Progenitor cell of endocrine pancreas (in vitro differentiated cells): ENCODE results near the gene TSSK6. TPM values are rescaled to one million over a fixed set of nuclear protein-coding genes. Genes with fewer than 3 reads are reported as not detected.

Source experiments
- DNase-seq: peaks from one replicate; pipeline ENCODE4 v3.0.0; 2021; ENCODE audit warnings: low spot score; ENCODE audit not compliant: unreplicated experiment
- H3K27ac Mint-ChIP-seq: 2 replicates; pipeline ENCODE4 v1.8.0; 2021; ENCODE audit warnings: mild to moderate bottlenecking, moderate library complexity, mixed read lengths
- H3K27me3 Mint-ChIP-seq: 2 replicates; pipeline ENCODE4 v1.8.0; 2021; ENCODE audit warnings: mixed read lengths
- H3K36me3 Mint-ChIP-seq: 2 replicates; pipeline ENCODE4 v1.8.0; 2022; ENCODE audit warnings: mixed read lengths; ENCODE audit not compliant: insufficient read depth
- H3K4me1 Mint-ChIP-seq: 2 replicates; pipeline ENCODE4 v1.8.0; 2021; ENCODE audit warnings: low read depth, mixed read lengths
- H3K4me3 Mint-ChIP-seq: 2 replicates; pipeline ENCODE4 v1.8.0; 2021; ENCODE audit warnings: low read depth, mild to moderate bottlenecking, moderate library complexity, mixed read lengths
- H3K9me3 Mint-ChIP-seq: 2 replicates; pipeline ENCODE4 v1.8.0; 2021; ENCODE audit warnings: low read depth, mixed read lengths
- CTCF ChIP-seq: fragments of 200-600 bp; sonication (generic); IDR thresholded peaks from one replicate; pipeline ENCODE4 v1.5.0; 2021; ENCODE audit warnings: antibody characterized with exemption, mild to moderate bottlenecking; ENCODE audit not compliant: unreplicated experiment
- total RNA-seq: library from RNA; stranded (reverse); gene quantifications from 2 replicates; pipeline ENCODE4 v1.2.1, GENCODE V29; 2021

The TSSK6 gene
- total RNA-seq, 1 donor from 2014 or later, result 3.3 TPM

DNA sequence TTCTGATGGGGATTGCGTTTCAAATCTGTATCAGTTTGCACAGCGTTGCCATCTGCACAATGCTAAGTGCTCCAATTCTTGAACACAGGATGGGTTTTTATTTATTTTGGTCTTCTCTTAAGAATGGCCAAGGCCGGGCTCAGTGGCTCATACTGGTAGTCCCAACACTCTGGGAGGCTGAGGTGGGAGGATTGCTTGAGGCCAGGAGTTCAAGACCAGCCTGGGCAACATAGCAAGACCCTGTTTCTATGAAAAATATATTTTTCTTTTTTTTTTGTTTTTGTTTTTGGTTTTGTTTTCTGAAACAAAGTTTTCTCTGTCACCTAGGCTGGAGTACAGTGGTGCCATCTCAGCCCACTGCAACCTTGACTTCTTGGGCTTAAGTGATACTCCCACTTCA lies 7.8 kb upstream of the TSSK6 start:
- Mint-ChIP-seq H3K27me3 (no peaks in the 10 kb centered on the region), H3K9me3 (no peaks in the 10 kb centered on the region), H3K4me1 (no peaks in the 10 kb centered on the region), H3K27ac (no peak overlapping the region), H3K36me3 (peaks cover 14% of the 10 kb centered on the region), H3K4me3 (no peak overlapping the region)
- no peak for TF ChIP-seq CTCF
- no peak for DNase-seq

DNA sequence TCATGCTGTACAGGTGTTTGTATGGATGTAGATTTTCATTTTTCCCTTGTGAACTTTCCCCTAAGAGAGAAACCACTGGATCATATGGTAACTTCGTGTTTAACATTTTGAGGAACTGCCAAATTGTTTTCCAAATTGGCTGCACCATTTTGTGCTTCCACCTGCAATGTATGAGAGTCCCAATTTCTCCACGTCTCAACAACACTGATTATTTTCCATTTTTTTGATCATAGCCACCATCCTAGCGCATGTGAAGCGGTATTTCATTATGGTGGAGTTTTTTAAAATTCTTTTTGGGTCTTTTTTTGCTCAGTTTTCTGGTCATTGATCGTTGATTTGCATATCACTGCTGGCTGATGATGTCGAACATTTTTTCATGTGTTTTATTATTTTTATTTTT lies 5.6 kb upstream of the TSSK6 start:
- Mint-ChIP-seq H3K4me1 (peaks cover 1% of the 10 kb centered on the region), H3K4me3 (no peak overlapping the region), H3K27ac (no peak overlapping the region), H3K9me3 (no peaks in the 10 kb centered on the region), H3K36me3 (peaks cover 14% of the 10 kb centered on the region), H3K27me3 (no peaks in the 10 kb centered on the region)
- TF ChIP-seq CTCF, result no peak
- no peak for DNase-seq

- H3K27ac Mint-ChIP-seq, result no peak overlapping the region
- peaks cover 14% of the 10 kb centered on the region for H3K36me3 Mint-ChIP-seq
- H3K9me3 Mint-ChIP-seq, result no peaks in the 10 kb centered on the region
- TF ChIP-seq CTCF, result no peak
- H3K4me1 Mint-ChIP-seq, result peaks cover 1% of the 10 kb centered on the region
- H3K4me3 Mint-ChIP-seq, result peak overlapping the region; percentile 92
- DNase-seq, result no peak
- no peaks in the 10 kb centered on the region for H3K27me3 Mint-ChIP-seq
Observed at GRCh38 chr19:19517235-19517619, 1.9 kb upstream of the TSSK6 start.

- H3K4me3 Mint-ChIP-seq, result peak within 1 kb of the TSS; percentile 92
- H3K36me3 Mint-ChIP-seq, result peaks cover 12% of the 10 kb centered on the region
- no peaks in the 10 kb centered on the region for H3K9me3 Mint-ChIP-seq
- TF ChIP-seq CTCF, result peak; percentile 14
- DNase-seq, result peak; percentile 87
- no peaks in the 10 kb centered on the region for H3K27me3 Mint-ChIP-seq
- H3K27ac Mint-ChIP-seq, result peak within 1 kb of the TSS; percentile 95
- H3K4me1 Mint-ChIP-seq, result peaks cover 1% of the 10 kb centered on the region
Observed at GRCh38 chr19:19515642-19516519, 533 bp upstream of the TSSK6 start, which contains the start of gene NDUFA13. Gene NDUFA13, plus strand, starts transcription at chr19:19516225. Its CDS starts 14 bp downstream, at chr19:19516239.

GRCh38 chr19:19514215-19514657 lies 1.1 kb downstream of the TSSK6 start:
- Mint-ChIP-seq H3K4me3 (no peak overlapping the region), H3K36me3 (peaks cover 5% of the 10 kb centered on the region), H3K27me3 (no peaks in the 10 kb centered on the region), H3K27ac (no peak overlapping the region), H3K4me1 (peaks cover 1% of the 10 kb centered on the region), H3K9me3 (no peaks in the 10 kb centered on the region)
- no peak for DNase-seq
- no peak for TF ChIP-seq CTCF
